ENCODE data around the gene AHRR. TPM values are rescaled to one million over a fixed set of nuclear protein-coding genes. Genes with fewer than 3 reads are reported as not detected.
A peak's percentile ranks its signal among the peaks of the same experiment; 100 is the strongest.

AHRR gene
- total and polyA plus RNA-seq, 10 of the 15 experiments (the other 5 are each of a cell fraction or from before 2014, with no cell fraction given) = 0.90 to 35.2 (median 19.2) TPM

DNA sequence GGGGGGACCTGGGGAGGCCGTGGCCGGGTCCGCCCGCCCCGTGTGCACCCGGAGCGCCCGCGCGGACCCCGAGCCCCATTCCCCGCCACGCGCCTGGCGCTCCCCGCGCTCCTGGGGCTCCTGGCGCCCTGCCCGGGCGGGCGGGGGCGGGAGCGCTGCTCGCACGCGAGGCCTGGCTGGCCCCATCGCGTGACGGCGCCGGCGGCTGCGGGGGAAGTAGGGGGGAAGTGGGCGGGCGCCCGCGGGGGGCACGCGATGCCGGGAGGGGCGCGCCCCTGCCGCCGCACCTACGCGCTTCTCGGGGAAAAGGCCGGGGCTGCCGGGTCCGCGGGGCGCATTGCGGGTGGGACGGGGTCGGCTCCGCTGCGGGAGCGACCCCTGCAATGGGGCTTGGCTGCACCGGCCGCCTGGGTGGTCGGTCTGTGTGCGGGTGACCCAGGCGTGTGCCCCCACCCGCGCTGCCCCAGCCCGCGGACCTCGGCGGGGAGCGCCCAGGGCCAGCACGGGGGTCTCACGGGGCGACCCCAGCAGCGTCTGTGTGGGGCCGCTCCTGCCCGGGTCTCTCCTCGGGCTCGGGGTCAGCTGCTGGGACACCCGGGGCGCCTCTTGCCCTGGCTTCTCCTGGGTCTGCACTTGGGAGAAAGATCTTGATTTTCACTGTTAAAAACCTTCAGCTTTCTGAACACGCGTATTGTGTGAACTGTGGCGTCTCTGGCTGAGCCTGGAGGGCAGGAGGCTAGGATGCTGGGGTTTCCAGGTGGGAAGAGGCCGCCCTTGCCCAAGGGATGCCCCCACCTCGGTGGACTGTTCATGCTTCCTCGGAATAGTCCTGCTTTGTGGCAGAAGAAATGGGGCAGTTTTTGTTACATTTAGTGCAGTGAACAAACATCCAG, 52.4 kb downstream of the AHRR start (continued):
- no peak for TF ChIP-seq CBX5 (IDR thresholded peaks at IDR 0.05; ENCODE audit: low read depth)
- no peak for TF ChIP-seq ATF7 (IDR thresholded peaks at IDR 0.05; ENCODE audit: low read depth)
- peak; percentile 41 to 100 for TF ChIP-seq EGR1 (IDR thresholded peaks at IDR 0.05; ENCODE audit: borderline replicate concordance in 1 of 2, low read depth in 2 of 2, low read length in 2 of 2)
- peak; percentile 93 for TF ChIP-seq PAX5 (IDR thresholded peaks at IDR 0.05; ENCODE audit: borderline replicate concordance, low read depth, low read length)
- TF ChIP-seq, protein P1, sequence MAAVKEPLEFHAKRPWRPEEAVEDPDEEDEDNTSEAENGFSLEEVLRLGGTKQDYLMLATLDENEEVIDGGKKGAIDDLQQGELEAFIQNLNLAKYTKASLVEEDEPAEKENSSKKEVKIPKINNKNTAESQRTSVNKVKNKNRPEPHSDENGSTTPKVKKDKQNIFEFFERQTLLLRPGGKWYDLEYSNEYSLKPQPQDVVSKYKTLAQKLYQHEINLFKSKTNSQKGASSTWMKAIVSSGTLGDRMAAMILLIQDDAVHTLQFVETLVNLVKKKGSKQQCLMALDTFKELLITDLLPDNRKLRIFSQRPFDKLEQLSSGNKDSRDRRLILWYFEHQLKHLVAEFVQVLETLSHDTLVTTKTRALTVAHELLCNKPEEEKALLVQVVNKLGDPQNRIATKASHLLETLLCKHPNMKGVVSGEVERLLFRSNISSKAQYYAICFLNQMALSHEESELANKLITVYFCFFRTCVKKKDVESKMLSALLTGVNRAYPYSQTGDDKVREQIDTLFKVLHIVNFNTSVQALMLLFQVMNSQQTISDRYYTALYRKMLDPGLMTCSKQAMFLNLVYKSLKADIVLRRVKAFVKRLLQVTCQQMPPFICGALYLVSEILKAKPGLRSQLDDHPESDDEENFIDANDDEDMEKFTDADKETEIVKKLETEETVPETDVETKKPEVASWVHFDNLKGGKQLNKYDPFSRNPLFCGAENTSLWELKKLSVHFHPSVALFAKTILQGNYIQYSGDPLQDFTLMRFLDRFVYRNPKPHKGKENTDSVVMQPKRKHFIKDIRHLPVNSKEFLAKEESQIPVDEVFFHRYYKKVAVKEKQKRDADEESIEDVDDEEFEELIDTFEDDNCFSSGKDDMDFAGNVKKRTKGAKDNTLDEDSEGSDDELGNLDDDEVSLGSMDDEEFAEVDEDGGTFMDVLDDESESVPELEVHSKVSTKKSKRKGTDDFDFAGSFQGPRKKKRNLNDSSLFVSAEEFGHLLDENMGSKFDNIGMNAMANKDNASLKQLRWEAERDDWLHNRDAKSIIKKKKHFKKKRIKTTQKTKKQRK (IDR thresholded peaks at IDR 0.05; ENCODE audit: low read depth, low read length) = no peak

DNA sequence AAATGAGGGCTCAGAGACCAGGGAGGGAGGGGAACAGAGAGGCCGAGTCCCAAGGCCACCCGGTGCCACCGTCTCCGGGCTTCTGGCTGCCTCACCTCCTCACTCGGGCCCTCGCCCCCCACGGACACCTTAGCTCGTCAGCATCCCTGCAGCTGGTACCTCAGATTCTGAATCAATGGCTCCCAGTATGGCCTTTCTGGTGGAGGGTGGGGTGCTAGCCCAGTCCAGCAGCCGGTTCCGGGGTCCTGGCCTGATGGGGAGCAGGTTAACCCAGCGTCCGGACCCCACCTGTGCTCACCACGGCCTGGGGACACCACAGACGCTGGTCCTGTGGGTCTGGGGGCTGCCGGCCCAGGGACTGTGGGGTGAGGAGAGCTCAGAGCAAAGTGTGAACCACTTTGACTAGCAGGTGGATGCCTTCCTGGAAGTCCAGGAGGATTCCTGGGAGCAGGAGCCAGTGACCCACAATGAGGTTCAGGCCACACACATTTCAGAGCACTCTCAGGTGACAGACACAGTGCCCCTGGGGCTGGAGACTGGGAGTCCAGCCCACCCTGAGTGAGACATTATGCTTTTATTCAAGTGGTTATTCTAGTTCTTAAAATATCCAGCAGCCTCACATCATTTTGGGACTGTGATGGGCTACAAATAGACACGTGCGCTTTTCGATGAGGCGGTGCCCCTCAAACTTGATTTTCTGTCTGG, 53.3 kb downstream of the AHRR start:
- BruUV-seq (replicated peaks) = no TSS peak
- H3K4me3 ChIP-seq = no peak overlapping the region
- FAIRE-seq = peak; percentile 23
- no peaks in the 10 kb centered on the region for H3K27me3 ChIP-seq (replicated peaks in 1 of 2; ENCODE audit: control insufficient read depth in 2 of 2, insufficient read depth in 2 of 2, low read length in 1 of 2)
- ATAC-seq = no peak
- peaks cover 52% of the 10 kb centered on the region for H3K79me2 ChIP-seq (ENCODE audit: control insufficient read depth, insufficient read depth, low read length)
- ChIA-PET POLR2A (interaction anchor here (0.6 to 1.2 kb wide), 6 partner anchors 8 to 60 kb away, joined by 3 to 6 read pairs (median 4); no protein-coding TSS in a partner anchor), CTCF (interaction anchor here (1.1 to 1.3 kb wide), 2 partner anchors 50 to 51 kb away, joined by 3 to 7 read pairs; no protein-coding TSS in a partner anchor), SMC1A (ENCODE audit: uncharacterized antibody, unreplicated experiment) (interaction anchor here (0.7 to 1.0 kb wide), 5 partner anchors 8 to 56 kb away, joined by 3 to 4 read pairs (median 3); no protein-coding TSS in a partner anchor), RAD21 (ENCODE audit: unreplicated experiment) (interaction anchor here (1.2 to 2.5 kb wide), 3 partner anchors 18 to 54 kb away, joined by 3 to 13 read pairs (median 5); partner anchors contain the start of gene AHRR)
- H3K9ac ChIP-seq (ENCODE audit: control insufficient read depth, insufficient read depth, low read length) = peak overlapping the region; percentile 94
- peak overlapping the region; percentile 98 for H3K27ac ChIP-seq (ENCODE audit: control insufficient read depth, insufficient read depth)
- peaks cover 2% of the 10 kb centered on the region for H3K9me3 ChIP-seq (replicated peaks; ENCODE audit: control insufficient read depth, insufficient read depth, low read length)
- H3K4me2 ChIP-seq (ENCODE audit: control insufficient read depth, insufficient read depth) = peak overlapping the region; percentile 93
- peaks cover 77% of the 10 kb centered on the region for H3K4me1 ChIP-seq (ENCODE audit: control insufficient read depth, insufficient read depth, low read length)
- peaks cover 19 to 55% of the 10 kb centered on the region in 2 experiments for H3K36me3 ChIP-seq (ENCODE audit: control insufficient read depth in 2 of 2, insufficient read depth in 2 of 2, low read length in 1 of 2)
- DNase-seq (ENCODE audit: low read depth, low spot score) = no peak
- no peaks in the 10 kb centered on the region for H4K20me1 ChIP-seq (ENCODE audit: control insufficient read depth, insufficient read depth)
- no peak overlapping the region for H2AFZ ChIP-seq (ENCODE audit: control insufficient read depth, low read depth, low read length)
- WGBS (ENCODE audit: insufficient coverage, insufficient replicate concordance, low lambda C conversion rate, missing lambda C conversion rate) = 61% methylated on average over 19 of the region's 19 CpGs
- in situ Hi-C loops (cut with MboI) (no loop called here), intact Hi-C loops (cut with micrococcal nuclease; ENCODE audit: unreplicated experiment) (no loop called here)
- TF ChIP-seq, protein P2, sequence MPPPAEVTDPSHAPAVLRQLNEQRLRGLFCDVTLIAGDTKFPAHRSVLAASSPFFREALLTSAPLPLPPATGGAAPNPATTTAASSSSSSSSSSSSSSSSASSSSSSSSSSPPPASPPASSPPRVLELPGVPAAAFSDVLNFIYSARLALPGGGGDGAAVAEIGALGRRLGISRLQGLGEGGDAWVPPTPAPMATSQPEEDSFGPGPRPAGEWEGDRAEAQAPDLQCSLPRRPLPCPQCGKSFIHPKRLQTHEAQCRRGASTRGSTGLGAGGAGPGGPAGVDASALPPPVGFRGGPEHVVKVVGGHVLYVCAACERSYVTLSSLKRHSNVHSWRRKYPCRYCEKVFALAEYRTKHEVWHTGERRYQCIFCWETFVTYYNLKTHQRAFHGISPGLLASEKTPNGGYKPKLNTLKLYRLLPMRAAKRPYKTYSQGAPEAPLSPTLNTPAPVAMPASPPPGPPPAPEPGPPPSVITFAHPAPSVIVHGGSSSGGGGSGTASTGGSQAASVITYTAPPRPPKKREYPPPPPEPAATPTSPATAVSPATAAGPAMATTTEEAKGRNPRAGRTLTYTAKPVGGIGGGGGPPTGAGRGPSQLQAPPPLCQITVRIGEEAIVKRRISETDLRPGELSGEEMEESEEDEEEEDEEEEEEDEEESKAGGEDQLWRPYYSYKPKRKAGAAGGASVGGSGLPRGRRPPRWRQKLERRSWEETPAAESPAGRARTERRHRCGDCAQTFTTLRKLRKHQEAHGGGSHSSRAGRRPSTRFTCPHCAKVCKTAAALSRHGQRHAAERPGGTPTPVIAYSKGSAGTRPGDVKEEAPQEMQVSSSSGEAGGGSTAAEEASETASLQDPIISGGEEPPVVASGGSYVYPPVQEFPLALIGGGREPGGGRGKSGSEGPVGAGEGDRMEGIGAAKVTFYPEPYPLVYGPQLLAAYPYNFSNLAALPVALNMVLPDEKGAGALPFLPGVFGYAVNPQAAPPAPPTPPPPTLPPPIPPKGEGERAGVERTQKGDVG (CRISPR knock-in tag; IDR thresholded peaks at IDR 0.05) = no peak
- TF ChIP-seq RCOR1 (conservative IDR thresholded peaks at IDR 0.05; ENCODE audit: low read depth, low read length) = no peak
- TF ChIP-seq, protein P3, sequence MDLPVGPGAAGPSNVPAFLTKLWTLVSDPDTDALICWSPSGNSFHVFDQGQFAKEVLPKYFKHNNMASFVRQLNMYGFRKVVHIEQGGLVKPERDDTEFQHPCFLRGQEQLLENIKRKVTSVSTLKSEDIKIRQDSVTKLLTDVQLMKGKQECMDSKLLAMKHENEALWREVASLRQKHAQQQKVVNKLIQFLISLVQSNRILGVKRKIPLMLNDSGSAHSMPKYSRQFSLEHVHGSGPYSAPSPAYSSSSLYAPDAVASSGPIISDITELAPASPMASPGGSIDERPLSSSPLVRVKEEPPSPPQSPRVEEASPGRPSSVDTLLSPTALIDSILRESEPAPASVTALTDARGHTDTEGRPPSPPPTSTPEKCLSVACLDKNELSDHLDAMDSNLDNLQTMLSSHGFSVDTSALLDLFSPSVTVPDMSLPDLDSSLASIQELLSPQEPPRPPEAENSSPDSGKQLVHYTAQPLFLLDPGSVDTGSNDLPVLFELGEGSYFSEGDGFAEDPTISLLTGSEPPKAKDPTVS (IDR thresholded peaks at IDR 0.05; ENCODE audit: low read depth, low read length) = no peak
- TF ChIP-seq PAX8 (IDR thresholded peaks at IDR 0.05) = no peak
- TF ChIP-seq TCF12 (IDR thresholded peaks at IDR 0.05; ENCODE audit: low read depth, low read length) = no peak
- peak; percentile 36; the same call in 1 of the 2 replicates for TF ChIP-seq LARP7 (IDR thresholded peaks at IDR 0.05)
- no peak for TF ChIP-seq SIN3A (IDR thresholded peaks at IDR 0.05; ENCODE audit: low read depth, low read length)

All from GM12878 (cell line).